GM13977 (cell line): ENCODE measurements around the gene GRIK4.

Source experiments
- DNase-seq: peaks from one replicate; pipeline ENCODE4 v3.0.0; 2012; ENCODE audit warnings: low spot score
- in situ Hi-C: fragments of 300-500 bp; cut with MboI; formaldehyde crosslinking; loops from one replicate; pipeline ENCODE4 v1.12.0; 2022; ENCODE audit warnings: low sequenced_read_pairs, low pct_unique_long_range_greater_than_20kb, mixed read lengths, inconsistent platforms; ENCODE audit not compliant: unreplicated experiment
- TF ChIP-seq, protein P1 (sequence below): IDR thresholded peaks from 2 replicates; pipeline ENCODE4 v1.5.1; 2012; ENCODE audit warnings: mild to moderate bottlenecking, control low read depth; ENCODE audit not compliant: insufficient read depth; ENCODE audit errors: extremely low read depth, missing control alignments

GRIK4 gene

DNA sequence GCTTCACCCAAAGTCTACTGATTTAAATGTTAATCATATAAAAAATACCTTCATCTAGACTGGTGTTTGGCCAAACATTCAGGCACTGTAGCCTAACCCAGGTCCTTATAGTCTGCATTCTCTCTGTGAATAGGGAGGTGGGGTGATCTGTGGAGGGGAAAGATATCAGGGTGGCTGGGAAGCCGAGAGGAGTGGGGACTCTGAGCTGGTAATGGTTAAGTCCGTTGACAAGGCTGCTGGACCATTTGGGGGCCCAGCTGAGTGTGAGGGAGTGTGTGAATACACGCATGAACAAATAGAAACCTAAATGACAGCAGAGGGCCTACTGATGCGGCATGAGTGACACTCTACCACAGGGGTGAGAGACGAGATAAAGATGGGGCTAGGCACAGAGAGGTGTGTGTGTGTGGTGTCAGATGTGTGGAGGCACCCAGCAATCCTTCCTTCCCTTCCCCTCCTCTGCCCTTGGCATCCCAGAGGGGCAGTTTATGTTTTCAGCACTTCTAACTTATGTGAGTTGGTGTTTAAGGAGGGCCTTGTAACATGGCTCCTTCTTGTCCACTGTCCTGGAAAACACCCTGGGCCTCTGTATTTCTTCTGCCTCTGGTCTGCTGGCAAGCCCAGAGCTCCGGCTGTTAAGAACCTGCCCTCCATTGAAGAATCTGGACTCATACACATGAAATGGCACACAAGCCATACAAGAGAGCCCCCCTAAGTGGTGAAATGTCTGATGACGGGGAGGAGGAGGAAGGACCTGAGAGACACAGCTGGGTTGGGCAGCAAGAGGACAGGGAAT is 263.2 kb downstream of the GRIK4 start:
- DNase-seq = no peak
- TF ChIP-seq, protein P1, sequence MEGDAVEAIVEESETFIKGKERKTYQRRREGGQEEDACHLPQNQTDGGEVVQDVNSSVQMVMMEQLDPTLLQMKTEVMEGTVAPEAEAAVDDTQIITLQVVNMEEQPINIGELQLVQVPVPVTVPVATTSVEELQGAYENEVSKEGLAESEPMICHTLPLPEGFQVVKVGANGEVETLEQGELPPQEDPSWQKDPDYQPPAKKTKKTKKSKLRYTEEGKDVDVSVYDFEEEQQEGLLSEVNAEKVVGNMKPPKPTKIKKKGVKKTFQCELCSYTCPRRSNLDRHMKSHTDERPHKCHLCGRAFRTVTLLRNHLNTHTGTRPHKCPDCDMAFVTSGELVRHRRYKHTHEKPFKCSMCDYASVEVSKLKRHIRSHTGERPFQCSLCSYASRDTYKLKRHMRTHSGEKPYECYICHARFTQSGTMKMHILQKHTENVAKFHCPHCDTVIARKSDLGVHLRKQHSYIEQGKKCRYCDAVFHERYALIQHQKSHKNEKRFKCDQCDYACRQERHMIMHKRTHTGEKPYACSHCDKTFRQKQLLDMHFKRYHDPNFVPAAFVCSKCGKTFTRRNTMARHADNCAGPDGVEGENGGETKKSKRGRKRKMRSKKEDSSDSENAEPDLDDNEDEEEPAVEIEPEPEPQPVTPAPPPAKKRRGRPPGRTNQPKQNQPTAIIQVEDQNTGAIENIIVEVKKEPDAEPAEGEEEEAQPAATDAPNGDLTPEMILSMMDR = no peak
- in situ Hi-C loops = no loop called here

DNA sequence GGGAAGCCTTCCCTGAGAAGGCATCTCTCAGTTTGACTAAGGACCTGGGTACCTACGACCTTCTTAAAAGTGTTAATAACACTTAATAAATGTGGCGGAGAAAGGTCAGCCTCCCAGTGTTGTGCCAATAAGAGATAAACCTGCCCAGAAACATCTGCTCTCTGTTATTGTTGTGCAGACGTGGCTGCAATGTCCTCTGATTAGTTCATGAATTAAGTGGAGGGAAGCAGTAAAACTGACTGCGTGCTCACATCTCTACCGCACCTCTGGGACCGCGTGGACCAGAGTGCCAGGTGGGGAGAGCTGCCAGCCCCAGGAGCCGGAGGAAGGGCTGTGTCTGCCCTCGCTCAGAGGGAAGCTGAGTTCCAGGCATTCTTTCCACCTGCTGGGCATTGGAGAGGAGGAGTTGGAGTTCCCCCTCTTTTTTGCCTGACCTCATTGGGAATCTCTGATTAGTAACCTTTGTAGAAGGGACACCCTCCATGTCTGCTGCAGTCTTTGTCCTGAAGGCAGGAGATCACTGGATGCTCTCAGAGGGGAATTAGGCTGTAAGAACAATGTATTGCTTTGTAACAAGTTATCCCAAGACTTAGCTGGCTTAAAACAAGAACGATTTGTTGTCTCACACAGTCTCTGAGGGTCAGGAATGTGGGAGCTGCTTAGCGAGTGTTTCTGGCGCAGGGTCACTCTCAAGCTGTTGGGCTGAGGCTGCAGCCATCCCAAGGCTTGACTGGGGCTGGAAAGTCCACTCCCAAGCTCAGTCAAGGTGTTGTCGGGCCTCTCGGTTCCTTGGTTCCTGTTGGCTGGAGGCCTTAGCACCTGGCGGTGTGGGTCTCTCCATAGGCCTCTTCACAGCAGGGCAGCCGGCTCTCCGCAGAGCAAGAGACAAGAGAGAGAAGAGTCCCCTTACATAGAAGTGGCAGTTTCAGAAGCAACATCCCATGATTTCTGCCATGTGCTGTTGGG is 264.7 kb downstream of the GRIK4 start:
- TF ChIP-seq, protein P1 = no peak
- DNase-seq = no peak
- in situ Hi-C loops = no loop called here

DNA sequence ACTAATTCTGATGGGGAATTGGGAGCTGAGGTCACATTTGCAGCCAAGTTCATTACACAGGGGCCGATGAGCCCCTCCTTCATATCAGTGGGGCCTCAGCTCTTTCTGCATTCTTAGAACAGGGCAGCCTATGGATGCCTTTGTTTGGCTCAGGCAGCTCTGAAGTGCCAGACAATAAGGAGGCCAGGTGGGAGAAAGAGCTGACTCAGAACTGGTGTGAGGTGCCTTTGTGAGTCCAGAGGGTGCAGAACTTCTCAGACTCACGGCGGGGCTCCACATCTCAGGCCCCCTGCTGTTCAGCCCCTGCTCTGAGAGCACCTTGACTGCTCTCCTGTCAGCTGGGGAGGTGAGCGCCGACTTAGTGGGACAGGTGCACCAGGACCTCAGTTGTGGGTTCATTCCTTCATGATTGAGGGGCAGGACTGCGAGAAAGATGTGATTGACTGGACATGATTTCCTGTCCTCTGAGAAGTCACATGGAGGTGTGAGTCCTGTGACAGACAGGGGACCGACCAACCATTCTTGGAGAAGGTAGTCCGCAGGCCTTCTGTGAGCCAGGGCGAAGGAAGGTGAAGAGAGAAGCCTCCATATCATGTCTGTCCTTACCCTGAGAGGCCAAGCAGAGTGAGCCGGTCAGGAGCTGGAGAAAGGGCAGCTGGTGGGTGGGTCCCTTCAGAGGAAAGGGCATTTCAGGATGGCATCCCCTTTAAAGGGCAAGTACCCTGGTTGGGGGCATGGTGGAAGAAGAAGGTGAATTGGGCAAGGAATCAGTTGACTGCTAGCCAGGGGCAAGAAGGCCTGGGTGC is 267.3 kb downstream of the GRIK4 start:
- DNase-seq = no peak
- TF ChIP-seq, protein P1 = no peak
- in situ Hi-C loops = no loop called here

DNA sequence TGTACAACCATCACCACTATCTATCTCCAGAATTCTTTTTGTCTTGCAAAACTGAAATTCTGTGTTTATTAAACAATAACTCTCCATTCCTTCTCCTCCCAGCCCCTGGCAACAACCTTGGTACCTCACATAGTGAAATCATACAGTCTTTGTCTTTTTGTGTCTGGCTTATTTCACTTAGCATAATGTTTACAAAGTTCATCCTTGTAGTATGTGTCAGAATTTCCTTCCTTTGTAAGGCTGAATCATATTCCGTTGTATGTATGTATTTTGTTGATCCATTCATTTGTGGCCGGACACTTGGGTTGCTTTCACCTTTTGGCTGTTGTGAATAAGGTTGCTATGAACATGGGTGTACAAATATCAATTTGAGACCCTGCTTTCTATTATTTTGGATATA is 268.7 kb downstream of the GRIK4 start:
- TF ChIP-seq, protein P1 = no peak
- in situ Hi-C loops = no loop called here
- no peak for DNase-seq

DNA sequence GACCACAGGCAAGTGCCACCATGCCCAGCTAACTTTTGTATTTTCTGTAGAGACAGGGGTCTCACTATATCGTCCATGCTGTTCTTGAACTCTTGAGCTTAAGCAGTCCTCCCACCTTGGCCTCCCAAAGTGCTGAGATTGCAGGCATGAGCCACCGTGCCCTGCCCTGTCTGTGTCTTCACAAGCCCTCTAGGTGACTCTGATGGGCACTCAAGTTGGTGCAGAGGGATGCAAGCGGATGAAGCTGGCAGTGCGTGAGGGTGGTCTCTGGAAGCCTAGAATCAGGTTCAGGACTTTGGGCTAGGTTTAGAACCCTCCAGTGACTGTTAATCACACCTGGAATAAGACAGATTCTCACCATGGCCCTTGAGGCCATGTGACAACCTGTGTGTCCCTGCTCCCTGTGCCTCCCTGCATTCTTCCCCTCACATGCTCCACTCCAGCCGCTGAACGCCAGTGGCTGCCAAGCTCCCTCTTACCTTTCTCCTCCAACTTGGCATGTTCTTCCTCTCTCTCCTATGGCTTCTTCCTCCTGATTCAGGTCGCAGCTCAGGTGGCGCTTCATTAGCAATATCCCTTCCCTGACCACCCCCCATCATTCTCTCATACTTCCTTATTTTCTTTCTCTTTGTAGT is 270.1 kb downstream of the GRIK4 start:
- in situ Hi-C loops = no loop called here

More for the DNA sequence above, 270.1 kb downstream of the GRIK4 start:
- TF ChIP-seq, protein P1 = no peak
- DNase-seq = no peak
